GM23248 (cell line): ENCODE measurements around the gene ZSWIM5. TPM values are rescaled to one million over a fixed set of nuclear protein-coding genes. Genes with fewer than 3 reads are reported as not detected.

Experiments
- DNase-seq: peaks from one replicate; pipeline ENCODE4 v3.0.0-alpha.2; 2015
- H2AFZ ChIP-seq: fragments of 200-600 bp; sonication (generic); 2 replicates; pipeline ENCODE4 v1.6.1; 2016; ENCODE audit warnings: antibody characterized with exemption
- H3F3A ChIP-seq: fragments of 200-600 bp; sonication (generic); 2 replicates; pipeline ENCODE4 v1.6.1; 2016; ENCODE audit warnings: mild to moderate bottlenecking, antibody characterized with exemption, mixed run types; ENCODE audit not compliant: insufficient read depth
- H3K27ac ChIP-seq: fragments of 200-600 bp; sonication (generic); 2 replicates; pipeline ENCODE4 v1.5.1; 2016; ENCODE audit warnings: mild to moderate bottlenecking
- H3K27me3 ChIP-seq: fragments of 200-600 bp; sonication (generic); replicated peaks from 2 replicates; pipeline ENCODE4 v1.6.1; 2016; ENCODE audit warnings: mild to moderate bottlenecking; ENCODE audit not compliant: insufficient read depth
- H3K36me3 ChIP-seq: fragments of 200-600 bp; sonication (generic); 2 replicates; pipeline ENCODE4 v1.6.1; 2016; ENCODE audit warnings: low read depth, mild to moderate bottlenecking
- H3K4me1 ChIP-seq: fragments of 200-600 bp; sonication (generic); 2 replicates; pipeline ENCODE4 v1.6.1; 2016; ENCODE audit warnings: mild to moderate bottlenecking; ENCODE audit not compliant: insufficient read depth
- H3K4me2 ChIP-seq: fragments of 200-600 bp; sonication (generic); one replicate; pipeline ENCODE4 v1.6.1; 2016; ENCODE audit warnings: mild to moderate bottlenecking; ENCODE audit not compliant: unreplicated experiment
- H3K4me3 ChIP-seq: fragments of 200-600 bp; sonication (generic); 2 replicates; pipeline ENCODE4 v1.5.1; 2016; ENCODE audit warnings: mild to moderate bottlenecking
- H3K79me2 ChIP-seq: fragments of 200-600 bp; sonication (generic); 2 replicates; pipeline ENCODE4 v1.6.1; 2016; ENCODE audit warnings: mild to moderate bottlenecking; ENCODE audit not compliant: insufficient read depth
- H3K9ac ChIP-seq: fragments of 200-600 bp; sonication (generic); 2 replicates; pipeline ENCODE4 v1.6.1; 2016; ENCODE audit warnings: mild to moderate bottlenecking
- H3K9me2 ChIP-seq: fragments of 200-600 bp; sonication (generic); 2 replicates; pipeline ENCODE4 v1.6.1; 2016; ENCODE audit warnings: mixed run types, mild to moderate bottlenecking, moderate library complexity; ENCODE audit not compliant: insufficient read depth
- H3K9me3 ChIP-seq: fragments of 200-600 bp; sonication (generic); one replicate; pipeline ENCODE4 v1.6.1; 2017; ENCODE audit warnings: low read depth
- H4K20me1 ChIP-seq: fragments of 200-600 bp; sonication (generic); 2 replicates; pipeline ENCODE4 v1.6.0; 2016; ENCODE audit not compliant: insufficient read depth
- EZH2 ChIP-seq: fragments of 200-600 bp; sonication (generic); IDR thresholded peaks from 2 replicates; pipeline ENCODE4 v1.6.1; 2018; ENCODE audit warnings: antibody characterized with exemption, mild to moderate bottlenecking; ENCODE audit not compliant: insufficient read depth, poor library complexity, severe bottlenecking
- EZH2phosphoT487 ChIP-seq: fragments of 200-600 bp; sonication (generic); IDR thresholded peaks from 2 replicates; pipeline ENCODE4 v1.6.1; 2018; ENCODE audit warnings: antibody characterized with exemption, moderate library complexity, mild to moderate bottlenecking, low read depth; ENCODE audit not compliant: insufficient read depth
- WGBS, 2 experiments: methylation state at CpG; one replicate each; pipeline ENCODE4 v1.1.6; 2015 to 2017; ENCODE audit warnings: low lambda C conversion rate in 2 of 2, low coverage in 1 of 2; ENCODE audit errors: missing lambda C conversion rate in 2 of 2; 5-methylcytosine and 5-hydroxymethylcytosine counted together
- in situ Hi-C: fragments of 300-500 bp; cut with MboI; formaldehyde crosslinking; loops from 2 replicates; pipeline ENCODE4 v1.15.0; 2020
- polyA plus RNA-seq: library from polyadenylated mRNA; unstranded; fragments of >200 nt; fragmentation: Nextera tagmentation; extraction: Ambion mirVana; gene quantifications from 2 replicates; pipeline ENCODE4 v1.2.1, GENCODE V29; 2016
- total RNA-seq: library from RNA; depleted of rRNA; stranded (reverse); fragments of >200 nt; shearing (Covaris generic); gene quantifications from 2 replicates; pipeline ENCODE4 v1.2.3, GENCODE V29; 2014

Gene ZSWIM5
- total and polyA plus RNA-seq, 2 experiments from 2014 or later: 0.06 to 0.54 TPM

GRCh38 chr1:45213892-45214291, 7.5 kb upstream of the ZSWIM5 start:
- no peak overlapping the region for H2AFZ ChIP-seq

GRCh38 chr1:45211076-45211475, 4.7 kb upstream of the ZSWIM5 start:
- Histone ChIP-seq H3F3A (no peaks in the 10 kb centered on the region), H3K9me3 (no peaks in the 10 kb centered on the region), H4K20me1 (no peaks in the 10 kb centered on the region), H3K79me2 (no peaks in the 10 kb centered on the region), H3K27me3 (0 out of 2 replicates have a peak, but pooled peaks cover 6% of the 10 kb centered on the region), H3K4me1 (0 out of 2 replicates have a peak, but pooled peaks cover 6% of the 10 kb centered on the region), H3K4me3 (no peak overlapping the region), H3K4me2 (no peak overlapping the region), H3K36me3 (no peaks in the 10 kb centered on the region), H3K9me2 (no peaks in the 10 kb centered on the region), H2AFZ (no peak overlapping the region), H3K27ac (no peak overlapping the region), H3K9ac (no peak overlapping the region)
- TF ChIP-seq EZH2phosphoT487: no peak
- no peak for TF ChIP-seq EZH2
- no peak for DNase-seq
- 28 to 38% methylated on average over 3 of the region's 3 CpGs for WGBS, 2 experiments
- in situ Hi-C loops: no loop called here

More at GRCh38 chr1:45213892-45214291, 7.5 kb upstream of the ZSWIM5 start:
- Histone ChIP-seq H3K9me2 (no peaks in the 10 kb centered on the region), H3K9me3 (no peaks in the 10 kb centered on the region), H3K79me2 (no peaks in the 10 kb centered on the region), H3K27ac (no peak overlapping the region), H3K27me3 (no peaks in the 10 kb centered on the region), H3K36me3 (no peaks in the 10 kb centered on the region), H3K4me2 (no peak overlapping the region), H3K4me1 (no peaks in the 10 kb centered on the region), H4K20me1 (no peaks in the 10 kb centered on the region), H3K4me3 (no peak overlapping the region), H3K9ac (no peak overlapping the region), H3F3A (no peaks in the 10 kb centered on the region)
- DNase-seq: no peak
- 54 to 55% methylated on average over 1 of the region's 1 CpG for WGBS, 2 experiments
- TF ChIP-seq EZH2phosphoT487: no peak
- TF ChIP-seq EZH2: no peak
- in situ Hi-C loops: no loop called here

- Histone ChIP-seq H3K9me2 (no peaks in the 10 kb centered on the region), H3K27ac (no peak overlapping the region), H3K4me3 (peak overlapping the region; percentile 69), H4K20me1 (no peaks in the 10 kb centered on the region), H3K36me3 (no peaks in the 10 kb centered on the region), H3K4me2 (peak overlapping the region; percentile 61), H3K27me3 (0 out of 2 replicates have a peak, but pooled peaks cover 6% of the 10 kb centered on the region), H3K9ac (0 out of 2 replicates have a peak overlapping the region, but pooled peaks have one; percentile 29), H2AFZ (peak overlapping the region; percentile 81), H3K9me3 (no peaks in the 10 kb centered on the region), H3K4me1 (peaks cover 10% of the 10 kb centered on the region), H3F3A (peaks cover 5% of the 10 kb centered on the region; the same call in 1 of the 2 replicates), H3K79me2 (no peaks in the 10 kb centered on the region)
- WGBS, 2 experiments: 9 to 10% methylated on average over 18 of the region's 18 CpGs
- TF ChIP-seq EZH2phosphoT487 (no peak), EZH2 (no peak)
- DNase-seq: no peak
- in situ Hi-C loops: no loop called here
Observed at GRCh38 chr1:45206808-45207623, 611 bp upstream of the ZSWIM5 start.

GRCh38 chr1:45205011-45205909, 1.1 kb downstream of the ZSWIM5 start:
- Histone ChIP-seq H3K27me3 (0 out of 2 replicates have a peak, but pooled peaks cover 6% of the 10 kb centered on the region), H3K9me3 (no peaks in the 10 kb centered on the region), H3K27ac (no peak overlapping the region), H3K79me2 (no peaks in the 10 kb centered on the region), H3K9ac (no peak overlapping the region), H3K4me1 (peaks cover 10% of the 10 kb centered on the region), H3F3A (peaks cover 5% of the 10 kb centered on the region; the same call in 1 of the 2 replicates), H3K9me2 (no peaks in the 10 kb centered on the region), H3K4me2 (peak overlapping the region; percentile 70), H3K36me3 (no peaks in the 10 kb centered on the region), H3K4me3 (peak overlapping the region; percentile 65), H4K20me1 (no peaks in the 10 kb centered on the region), H2AFZ (peak overlapping the region; percentile 69)
- peak; percentile 68 for DNase-seq
- 7 to 9% methylated on average over 37 to 43 of the region's 43 CpGs for WGBS, 2 experiments
- in situ Hi-C loops: no loop called here
- TF ChIP-seq EZH2phosphoT487 (no peak), EZH2 (no peak)
